Activated CD4-positive, alpha-beta T cell treated with anti-CD3 and anti-CD28 coated beads, Interleukin-2, amount 50 U/mL, for 4 hours (primary cell): ENCODE results near the gene ALLC.

Experiments used
- DNase-seq, 2 experiments: peaks; one replicate each; pipeline ENCODE4 v3.0.0-alpha.2; 2020

The ALLC gene

DNA sequence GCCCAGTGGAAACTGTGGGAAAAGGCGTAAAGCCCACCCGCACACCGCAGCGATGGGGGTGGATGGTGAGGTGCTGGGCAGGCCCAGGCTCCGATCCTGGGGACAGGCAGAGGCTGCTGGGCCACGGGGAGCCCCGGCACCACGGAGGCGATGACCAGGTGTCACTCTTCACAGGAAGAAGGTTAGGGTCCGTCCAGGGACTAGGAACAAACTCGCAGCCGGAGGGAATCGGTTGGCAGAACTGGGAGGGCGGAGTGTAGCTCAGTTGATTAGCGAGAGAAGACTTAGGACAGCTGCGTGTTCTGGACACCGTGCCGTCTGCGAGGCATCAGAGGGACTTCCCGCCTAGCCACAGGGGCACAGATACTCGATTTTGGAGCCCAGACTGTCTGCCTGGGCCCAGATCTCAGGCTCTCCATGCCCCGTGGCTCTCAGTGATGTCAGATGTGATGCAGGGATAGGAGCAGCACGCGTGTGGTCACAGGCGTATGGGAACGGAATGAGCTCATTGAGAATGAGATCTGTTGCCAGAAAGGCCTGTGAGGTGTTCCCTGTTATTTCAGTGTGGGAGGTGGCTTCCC lies 16.1 kb upstream of the ALLC start:
- no peak for DNase-seq

GRCh38 chr2:3642521-3643215 lies 15.3 kb upstream of the ALLC start:
- DNase-seq, result no peak

GRCh38 chr2:3643371-3644245 lies 14.4 kb upstream of the ALLC start:
- no peak for DNase-seq

- DNase-seq, result no peak
Observed at GRCh38 chr2:3644246-3644525, 13.8 kb upstream of the ALLC start.

DNA sequence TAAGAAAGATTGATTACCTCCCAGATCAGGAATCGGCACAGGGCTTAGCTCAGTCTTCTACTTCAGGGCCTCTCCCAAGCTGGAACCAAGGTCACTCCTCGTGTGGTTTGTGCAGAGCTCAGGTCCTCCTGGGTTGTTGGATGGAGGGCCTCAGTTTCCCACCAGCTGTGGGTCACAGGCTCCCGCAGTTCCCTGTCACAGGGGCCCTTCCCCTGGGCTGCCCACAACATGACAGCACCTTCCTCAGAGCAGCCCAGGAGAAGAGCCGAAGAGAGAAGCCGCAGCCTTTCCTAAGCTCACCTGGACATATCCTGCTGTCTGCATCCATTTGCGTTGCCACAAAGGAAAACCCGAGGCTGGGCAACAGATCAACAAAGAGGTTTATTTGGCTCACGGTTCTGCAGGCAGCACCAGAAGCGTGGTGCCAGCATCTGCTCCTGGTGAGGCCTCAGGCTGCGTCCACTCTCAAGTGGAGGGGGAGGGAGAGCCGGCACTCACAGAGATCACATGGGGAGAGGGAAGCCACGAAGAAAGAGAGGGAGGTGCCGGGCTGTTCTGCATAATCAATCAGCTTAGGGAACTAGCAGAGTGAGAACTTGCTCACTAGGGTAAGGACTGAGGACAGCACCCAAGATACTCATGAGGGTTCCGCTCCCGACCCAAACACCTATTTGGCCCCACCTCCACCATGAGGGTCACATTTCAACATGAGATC lies 13.0 kb upstream of the ALLC start:
- no peak for DNase-seq

GRCh38 chr2:3645745-3646389 lies 12.1 kb upstream of the ALLC start:
- DNase-seq, result no peak

- DNase-seq, result no peak
Observed at GRCh38 chr2:3646446-3646845, 11.6 kb upstream of the ALLC start.

DNA sequence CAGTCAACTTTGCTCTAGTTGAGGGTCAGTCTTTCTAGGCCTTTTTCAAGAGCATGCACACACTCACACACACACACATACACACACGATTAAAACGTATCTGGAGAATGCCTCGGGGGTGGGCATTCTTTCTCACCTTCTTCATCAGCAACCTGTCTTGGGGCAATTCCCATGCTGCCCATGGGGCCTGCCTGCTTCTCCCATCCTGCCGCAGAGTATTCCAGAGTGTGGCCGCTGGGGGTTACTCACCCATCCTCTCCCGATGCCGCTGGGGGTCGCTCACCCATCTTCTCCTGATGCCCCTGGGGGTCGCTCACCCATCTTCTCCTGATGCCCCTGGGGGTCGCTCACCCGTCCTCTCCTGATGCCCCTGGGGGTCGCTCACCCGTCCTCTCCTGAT lies 10.8 kb upstream of the ALLC start:
- no peak for DNase-seq

GRCh38 chr2:3647831-3648651 lies 10.0 kb upstream of the ALLC start:
- DNase-seq, result no peak

DNA sequence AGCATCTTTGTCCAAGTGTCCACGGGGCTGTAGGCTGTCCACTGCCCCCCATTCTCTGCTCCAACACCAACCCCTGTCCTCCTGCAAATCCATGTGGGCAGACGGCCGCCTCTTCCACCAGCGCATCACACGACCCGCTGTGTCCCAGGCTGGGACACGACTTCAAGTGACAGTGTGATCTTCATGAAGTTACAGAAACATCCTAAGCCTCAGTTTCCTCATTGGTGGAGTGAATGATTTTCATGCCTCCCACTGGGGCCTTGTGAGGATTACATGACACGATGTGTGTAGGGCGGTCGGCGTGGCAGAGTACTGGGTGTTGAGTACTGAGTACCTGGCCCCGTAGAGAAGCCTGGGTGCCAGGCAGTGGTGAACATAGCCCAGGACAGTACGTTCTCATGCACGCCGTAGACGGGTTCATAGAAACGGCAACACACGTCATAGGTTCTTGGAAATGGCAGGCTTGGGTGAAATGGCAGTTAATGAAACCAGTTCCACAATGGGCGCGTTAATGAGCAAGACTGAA lies 9.3 kb upstream of the ALLC start:
- no peak for DNase-seq

- no peak for DNase-seq
Observed at GRCh38 chr2:3649581-3649980, 8.4 kb upstream of the ALLC start.

GRCh38 chr2:3650140-3650920 lies 7.7 kb upstream of the ALLC start:
- no peak for DNase-seq

DNA sequence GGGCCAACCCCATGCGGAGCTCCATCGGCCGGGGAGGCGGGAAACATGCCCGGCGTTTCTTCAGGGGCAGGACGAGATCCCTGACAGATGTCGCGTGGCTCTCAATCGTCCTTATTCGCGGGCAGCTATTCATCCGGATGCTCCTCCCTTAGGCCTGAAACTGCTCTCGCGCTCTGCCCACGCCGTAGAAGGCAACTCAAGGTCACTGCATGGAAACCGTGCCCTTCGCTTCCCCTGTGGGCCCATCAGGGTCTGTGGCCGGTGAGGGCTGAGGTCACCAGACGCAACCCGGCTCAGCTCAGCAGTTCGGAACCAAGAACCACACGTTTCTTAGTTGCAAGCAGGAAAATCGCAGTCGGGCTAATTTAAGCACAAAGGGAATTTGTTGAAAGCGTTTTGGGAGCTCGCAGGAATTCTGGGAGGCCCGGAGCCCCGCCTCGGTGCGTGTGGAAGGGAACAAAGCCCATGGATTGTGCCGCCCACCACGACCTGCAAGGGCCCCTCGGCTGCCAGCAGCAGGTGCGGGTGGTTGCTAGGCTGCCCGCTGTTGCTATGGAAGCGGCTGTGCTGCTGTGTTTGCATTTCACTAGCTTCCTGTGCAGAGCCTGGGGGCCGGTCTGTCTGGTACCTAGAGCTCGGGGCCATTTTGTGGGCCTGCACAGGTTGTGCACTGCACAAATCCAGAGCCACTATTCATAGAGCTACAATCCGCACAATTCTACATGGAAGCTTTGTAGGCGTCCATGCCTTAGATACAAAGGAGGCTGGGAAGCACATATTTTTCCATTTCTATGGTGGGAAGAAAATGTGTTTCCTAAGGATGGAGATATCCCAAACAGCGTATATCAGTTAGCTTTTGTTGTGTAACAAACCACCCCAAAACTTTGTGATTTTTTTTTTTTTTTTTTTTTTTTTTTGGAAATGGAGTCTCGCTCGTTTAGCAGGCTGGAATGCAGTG lies 6.0 kb upstream of the ALLC start:
- DNase-seq, result peak; percentile 37 to 39

GRCh38 chr2:3652896-3653625 lies 4.9 kb upstream of the ALLC start:
- DNase-seq, result no peak

DNA sequence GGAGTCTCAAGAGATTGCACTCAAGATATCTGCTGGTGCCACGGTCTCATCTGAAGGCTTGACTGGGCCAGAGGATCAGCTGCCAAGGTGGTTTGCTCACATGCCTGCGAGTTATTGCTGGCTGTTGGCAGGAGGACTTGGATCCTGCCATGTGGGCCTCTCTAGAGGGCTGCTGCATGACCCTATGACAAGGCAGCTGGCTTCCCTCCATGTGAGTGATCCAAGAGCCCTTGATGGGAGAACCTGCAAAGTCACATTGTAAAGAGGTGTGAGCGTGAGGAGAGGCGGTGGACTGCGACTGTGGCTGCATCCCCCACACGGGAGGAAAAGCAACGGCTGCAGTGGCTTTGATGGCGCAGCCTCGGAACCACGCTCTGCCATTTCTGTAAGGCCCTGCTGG lies 4.0 kb upstream of the ALLC start:
- no peak for DNase-seq

GRCh38 chr2:3654531-3655225 lies 3.3 kb upstream of the ALLC start:
- no peak for DNase-seq

- DNase-seq, result no peak
Observed at GRCh38 chr2:3655871-3656761, 1.9 kb upstream of the ALLC start.
